GM12878 (cell line): Measurements from ENCODE around the gene SHLD1. TPM values are rescaled to one million over a fixed set of nuclear protein-coding genes. Genes with fewer than 3 reads are reported as not detected.

Experiments used
- ATAC-seq: fragments of 200-7000 bp; cut with Tn5 transposase; 3 replicates; pipeline ENCODE4 v1.9.1; 2020; ENCODE audit warnings: mild to moderate bottlenecking, moderate library complexity
- BruUV-seq: library from RNA; stranded (reverse); fragments of 400-500 nt; replicated peaks from 2 replicates; lab custom pipeline; 2021; lab: Mats Ljungman, UMichigan
- CTCF ChIA-PET: fragments of 300-600 bp; sonication (Branson Sonifier 250); formaldehyde crosslinking; extraction: SDS; loops from one replicate; lab custom pipeline; 2021; ENCODE audit warnings: inconsistent platforms; lab: Yijun Ruan, JAX
- POLR2A ChIA-PET: fragments of 350-600 bp; formaldehyde crosslinking; extraction: SDS; loops from one replicate; lab custom pipeline; 2021; ENCODE audit warnings: inconsistent platforms; lab: Charles Lee
- RAD21 ChIA-PET: fragments of 300-600 bp; sonication (Branson Sonifier 250); formaldehyde crosslinking; loops from one replicate; lab custom pipeline; 2023; ENCODE audit warnings: antibody characterized with exemption; ENCODE audit not compliant: unreplicated experiment; lab: Charles Lee
- SMC1A ChIA-PET: fragments of 300-600 bp; sonication (Branson Sonifier 250); formaldehyde crosslinking; loops from one replicate; lab custom pipeline; 2023; ENCODE audit not compliant: unreplicated experiment, uncharacterized antibody; lab: Charles Lee
- DNase-seq: peaks from one replicate; pipeline ENCODE4 v3.0.0-alpha.2; 2011; ENCODE audit warnings: low read depth, low spot score
- FAIRE-seq: peaks from 3 replicates; lab custom pipeline; 2011; peaks lifted over from hg19 to GRCh38; lab: Jason Lieb, UNC
- H2AFZ ChIP-seq: 2 replicates; pipeline ENCODE4 v1.6.0; 2011; ENCODE audit warnings: low read depth, low read length, control low read depth; ENCODE audit not compliant: control insufficient read depth
- H3K27ac ChIP-seq: 2 replicates; pipeline ENCODE4 v1.5.1; 2011; ENCODE audit warnings: control low read depth; ENCODE audit not compliant: control insufficient read depth, insufficient read depth
- H3K27me3 ChIP-seq, 2 experiments: replicated peaks in 1 of 2; 2 replicates each; pipeline versions ENCODE4 v1.6.0 to v1.6.1; 2011; ENCODE audit warnings: low read length in 1 of 2; ENCODE audit not compliant: control insufficient read depth in 2 of 2, insufficient read depth in 2 of 2
- H3K36me3 ChIP-seq, 2 experiments: 2 replicates each; pipeline ENCODE4 v1.5.1; 2011; ENCODE audit warnings: low read length in 1 of 2; ENCODE audit not compliant: control insufficient read depth in 2 of 2, insufficient read depth in 2 of 2
- H3K4me1 ChIP-seq: 2 replicates; pipeline ENCODE4 v1.6.1; 2011; ENCODE audit warnings: mild to moderate bottlenecking, low read length, moderate library complexity, mixed read lengths; ENCODE audit not compliant: control insufficient read depth, insufficient read depth
- H3K4me2 ChIP-seq: 2 replicates; pipeline ENCODE4 v1.6.0; 2011; ENCODE audit warnings: control low read depth; ENCODE audit not compliant: control insufficient read depth, insufficient read depth
- H3K4me3 ChIP-seq: fragments of 200-600 bp; sonication (generic); 2 replicates; pipeline ENCODE4 v1.5.1; 2016
- H3K79me2 ChIP-seq: 2 replicates; pipeline ENCODE4 v1.6.0; 2011; ENCODE audit warnings: low read length; ENCODE audit not compliant: control insufficient read depth, insufficient read depth
- H3K9ac ChIP-seq: 2 replicates; pipeline ENCODE4 v1.8.0; 2011; ENCODE audit warnings: low read length, control low read depth, mixed read lengths; ENCODE audit not compliant: control insufficient read depth, insufficient read depth
- H3K9me3 ChIP-seq: replicated peaks from 3 replicates; pipeline ENCODE4 v1.5.1; 2011; ENCODE audit warnings: mild to moderate bottlenecking, low read length; ENCODE audit not compliant: control insufficient read depth, insufficient read depth
- H4K20me1 ChIP-seq: 2 replicates; pipeline ENCODE4 v1.6.0; 2011; ENCODE audit not compliant: control insufficient read depth, insufficient read depth
- ATF7 ChIP-seq: fragments of 450-650 bp; IDR thresholded peaks from 2 replicates; pipeline ENCODE4 v1.6.1; 2016; ENCODE audit warnings: low read depth, mild to moderate bottlenecking
- BCL11A ChIP-seq: IDR thresholded peaks from 2 replicates; pipeline ENCODE4 v1.6.1; 2011; ENCODE audit warnings: low read depth, low read length
- DPF2 ChIP-seq: fragments of 450-650 bp; IDR thresholded peaks from 2 replicates; pipeline ENCODE4 v1.6.1; 2017; ENCODE audit warnings: mild to moderate bottlenecking
- GABPA ChIP-seq: IDR thresholded peaks from 2 replicates; pipeline ENCODE4 v1.6.1; 2014; ENCODE audit warnings: antibody characterized with exemption, low read depth, mild to moderate bottlenecking, inconsistent platforms
- MAX ChIP-seq: IDR thresholded peaks from 2 replicates; pipeline ENCODE4 v1.6.1; 2012; ENCODE audit warnings: low read depth, low read length, improper control_type of control experiment
- MXI1 ChIP-seq: fragments of 150-350 bp; IDR thresholded peaks from 2 replicates; pipeline ENCODE4 v1.6.1; 2011; ENCODE audit warnings: low read depth, mild to moderate bottlenecking, inconsistent platforms, low read length, improper control_type of control experiment
- NR2F1 ChIP-seq: fragments of 450-650 bp; conservative IDR thresholded peaks from 2 replicates; pipeline ENCODE4 v1.6.1; 2017; ENCODE audit warnings: mild to moderate bottlenecking
- POU2F2 ChIP-seq: IDR thresholded peaks from 3 replicates; pipeline ENCODE4 v1.6.1; 2011; ENCODE audit warnings: low read depth, mild to moderate bottlenecking, low read length, borderline replicate concordance
- SMAD5 ChIP-seq: IDR thresholded peaks from 2 replicates; pipeline ENCODE4 v1.6.1; 2016; ENCODE audit warnings: antibody characterized with exemption, low read depth
- SREBF1 ChIP-seq: IDR thresholded peaks from 2 replicates; pipeline ENCODE4 v1.6.1; 2012; ENCODE audit warnings: mild to moderate bottlenecking, low read length
- TARDBP ChIP-seq: IDR thresholded peaks from 2 replicates; pipeline ENCODE4 v1.6.1; 2016; ENCODE audit warnings: borderline replicate concordance
- ZNF384 ChIP-seq: IDR thresholded peaks from 2 replicates; pipeline ENCODE4 v1.6.1; 2012; ENCODE audit warnings: low read depth, mild to moderate bottlenecking, low read length, improper control_type of control experiment, borderline replicate concordance
- WGBS: methylation state at CpG from one replicate; pipeline ENCODE4 v1.1.6; 2016; ENCODE audit warnings: low lambda C conversion rate; ENCODE audit not compliant: insufficient replicate concordance, insufficient coverage; ENCODE audit errors: missing lambda C conversion rate; 5-methylcytosine and 5-hydroxymethylcytosine counted together
- in situ Hi-C: fragments of 300-500 bp; cut with MboI; formaldehyde crosslinking; loops from 9 replicates; pipeline ENCODE4 v1.14.3; 2018; ENCODE audit warnings: mixed read lengths
- intact Hi-C: fragments of 100-400 bp; cut with micrococcal nuclease; formaldehyde crosslinking; loops from one replicate; pipeline ENCODE4 v1.14.2; 2022; ENCODE audit not compliant: unreplicated experiment
- polyA plus RNA-seq, 11 experiments: library from polyadenylated mRNA; depleted of rRNA in 4 of 11; unstranded in 6 of 11; stranded (reverse) in 5 of 11; fragments of >200 nt; fragmentation: Nextera tagmentation in 4 of 11; fragmentation: Illumina TruSeq in 1 of 11; extraction: Ambion mirVana in 4 of 11; extraction: Trizol in 1 of 11; gene quantifications; 1 replicate in 1 of 11; 2 replicates in 10 of 11; pipeline versions ENCODE4 v1.2.1 to v1.2.3, GENCODE V29; 2011 to 2016; ENCODE audit warnings: inconsistent platforms in 2 of 11, missing spikeins in 2 of 11, low read depth in 1 of 11
- total RNA-seq, 4 experiments: library from RNA; depleted of rRNA in 3 of 4; stranded (reverse); fragments of >200 nt in 3 of 4; fragmentation: Illumina TruSeq in 1 of 4; extraction: Trizol in 1 of 4; gene quantifications; 2 replicates each; pipeline versions ENCODE4 v1.2.1 to v1.2.3, GENCODE V29; 2013 to 2021
- TF ChIP-seq, protein P1 (sequence below): fragments of 450-650 bp; IDR thresholded peaks from 2 replicates; pipeline ENCODE4 v1.6.1; 2016; ENCODE audit warnings: mild to moderate bottlenecking
- TF ChIP-seq, protein P2 (sequence below): IDR thresholded peaks from 2 replicates; pipeline ENCODE4 v1.6.1; 2011; ENCODE audit warnings: borderline replicate concordance, low read depth, mild to moderate bottlenecking, moderate library complexity, mixed read lengths, low read length; ENCODE audit not compliant: insufficient read depth; ENCODE audit errors: extremely low read length
- TF ChIP-seq, protein P3 (sequence below): IDR thresholded peaks from 2 replicates; pipeline ENCODE4 v1.6.1; 2011; ENCODE audit warnings: mild to moderate bottlenecking, low read depth, low read length, moderate library complexity; ENCODE audit not compliant: insufficient replicate concordance
- TF ChIP-seq, protein P4 (sequence below): fragments of 450-650 bp; IDR thresholded peaks from 2 replicates; pipeline ENCODE4 v1.6.1; 2018; ENCODE audit warnings: mild to moderate bottlenecking, low read depth, moderate library complexity; ENCODE audit not compliant: partially characterized antibody

SHLD1 gene
- total and polyA plus RNA-seq, 10 of the 15 experiments (the other 5 are each of a cell fraction or from before 2014, with no cell fraction given): 10.8 to 70.9 (median 25.4) TPM

DNA sequence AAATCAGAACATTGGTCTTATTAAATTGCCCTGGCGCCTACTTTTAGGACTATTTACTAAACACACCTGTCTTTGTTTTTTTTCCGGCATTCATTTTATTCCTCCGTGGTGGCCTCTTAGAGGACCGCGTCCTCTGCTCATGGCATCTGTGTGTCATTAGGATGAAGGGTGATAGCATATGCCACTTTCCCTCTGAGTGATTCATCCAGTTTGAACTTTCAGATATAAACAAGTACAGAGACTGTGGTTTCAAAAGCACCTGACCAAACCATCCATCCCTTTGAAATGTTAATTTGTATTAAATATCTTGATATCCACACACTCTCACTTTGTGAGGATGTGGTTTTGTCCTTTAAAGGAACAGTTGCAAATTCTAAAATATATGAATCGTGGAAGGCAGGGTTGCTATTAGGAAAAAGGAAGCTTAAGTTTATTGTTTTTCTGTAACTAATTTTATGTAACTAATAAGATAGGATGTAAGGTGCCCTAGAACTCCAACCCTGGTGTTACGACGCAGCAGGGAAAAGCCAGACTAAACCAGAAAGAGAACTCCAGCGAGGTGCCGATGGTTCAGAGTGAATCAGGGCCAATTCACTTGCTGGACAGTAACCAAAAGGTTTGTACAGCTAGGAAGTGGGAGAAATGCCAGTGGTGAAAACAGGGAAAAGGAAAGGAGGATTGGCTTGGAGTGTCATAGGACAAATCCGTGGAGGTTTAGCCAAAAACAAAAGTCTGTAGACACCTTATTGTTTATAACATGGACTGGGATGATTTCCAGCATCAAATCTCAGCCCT is 98.7 kb downstream of the SHLD1 start (continued):
- no peak for TF ChIP-seq GABPA
- TF ChIP-seq NR2F1: peak; percentile 40; the same call in 1 of the 2 replicates
- TF ChIP-seq MXI1: no peak

DNA sequence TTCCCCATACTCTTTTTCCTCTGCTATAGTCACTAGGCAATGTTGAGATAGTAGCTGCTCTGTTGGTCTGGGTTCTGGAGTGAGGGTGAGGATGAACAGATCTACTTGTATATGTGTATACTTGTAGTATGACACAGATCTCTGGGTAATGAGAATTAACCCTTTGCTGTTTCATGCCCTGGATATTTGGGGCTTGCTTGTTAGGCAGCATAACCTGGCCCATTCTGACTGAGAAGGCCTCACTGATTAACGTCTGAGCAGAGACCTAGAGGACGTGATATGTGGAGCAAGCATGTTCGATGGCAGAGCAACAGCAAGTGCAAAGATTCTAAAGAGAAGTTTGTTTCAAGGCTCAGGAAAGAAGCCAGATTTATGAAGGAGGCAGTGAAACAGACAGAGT is 105.7 kb downstream of the SHLD1 start:
- Histone ChIP-seq H3K4me3 (no peak overlapping the region), H3K27ac (no peak overlapping the region), H3K4me1 (no peaks in the 10 kb centered on the region), H3K79me2 (no peaks in the 10 kb centered on the region), H3K9me3 (no peaks in the 10 kb centered on the region), H3K27me3 (no peaks in the 10 kb centered on the region), H3K9ac (no peak overlapping the region), H4K20me1 (no peaks in the 10 kb centered on the region), H2AFZ (no peak overlapping the region), H3K36me3 (no peaks in the 10 kb centered on the region), H3K4me2 (no peak overlapping the region)
- FAIRE-seq (no peak), DNase-seq (no peak), ATAC-seq (no peak)
- RAD21 ChIA-PET: no interaction called here
- intact Hi-C loops (no loop called here), in situ Hi-C loops (no loop called here)
- CTCF ChIA-PET: no interaction called here
- POLR2A ChIA-PET: no interaction called here
- BruUV-seq: no TSS peak
- SMC1A ChIA-PET: no interaction called here
- 93% methylated on average over 3 of the region's 3 CpGs for WGBS
- TF ChIP-seq SREBF1 (no peak), DPF2 (no peak), SMAD5 (no peak), POU2F2 (no peak), MAX (no peak), ATF7 (no peak), TARDBP (no peak), BCL11A (no peak), ZNF384 (no peak)
- TF ChIP-seq, protein P1, sequence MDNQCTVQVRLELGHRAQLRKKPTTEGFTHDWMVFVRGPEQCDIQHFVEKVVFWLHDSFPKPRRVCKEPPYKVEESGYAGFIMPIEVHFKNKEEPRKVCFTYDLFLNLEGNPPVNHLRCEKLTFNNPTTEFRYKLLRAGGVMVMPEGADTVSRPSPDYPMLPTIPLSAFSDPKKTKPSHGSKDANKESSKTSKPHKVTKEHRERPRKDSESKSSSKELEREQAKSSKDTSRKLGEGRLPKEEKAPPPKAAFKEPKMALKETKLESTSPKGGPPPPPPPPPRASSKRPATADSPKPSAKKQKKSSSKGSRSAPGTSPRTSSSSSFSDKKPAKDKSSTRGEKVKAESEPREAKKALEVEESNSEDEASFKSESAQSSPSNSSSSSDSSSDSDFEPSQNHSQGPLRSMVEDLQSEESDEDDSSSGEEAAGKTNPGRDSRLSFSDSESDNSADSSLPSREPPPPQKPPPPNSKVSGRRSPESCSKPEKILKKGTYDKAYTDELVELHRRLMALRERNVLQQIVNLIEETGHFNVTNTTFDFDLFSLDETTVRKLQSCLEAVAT: no peak
- TF ChIP-seq, protein P2, sequence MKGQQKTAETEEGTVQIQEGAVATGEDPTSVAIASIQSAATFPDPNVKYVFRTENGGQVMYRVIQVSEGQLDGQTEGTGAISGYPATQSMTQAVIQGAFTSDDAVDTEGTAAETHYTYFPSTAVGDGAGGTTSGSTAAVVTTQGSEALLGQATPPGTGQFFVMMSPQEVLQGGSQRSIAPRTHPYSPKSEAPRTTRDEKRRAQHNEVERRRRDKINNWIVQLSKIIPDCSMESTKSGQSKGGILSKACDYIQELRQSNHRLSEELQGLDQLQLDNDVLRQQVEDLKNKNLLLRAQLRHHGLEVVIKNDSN: no peak
- TF ChIP-seq, protein P3, sequence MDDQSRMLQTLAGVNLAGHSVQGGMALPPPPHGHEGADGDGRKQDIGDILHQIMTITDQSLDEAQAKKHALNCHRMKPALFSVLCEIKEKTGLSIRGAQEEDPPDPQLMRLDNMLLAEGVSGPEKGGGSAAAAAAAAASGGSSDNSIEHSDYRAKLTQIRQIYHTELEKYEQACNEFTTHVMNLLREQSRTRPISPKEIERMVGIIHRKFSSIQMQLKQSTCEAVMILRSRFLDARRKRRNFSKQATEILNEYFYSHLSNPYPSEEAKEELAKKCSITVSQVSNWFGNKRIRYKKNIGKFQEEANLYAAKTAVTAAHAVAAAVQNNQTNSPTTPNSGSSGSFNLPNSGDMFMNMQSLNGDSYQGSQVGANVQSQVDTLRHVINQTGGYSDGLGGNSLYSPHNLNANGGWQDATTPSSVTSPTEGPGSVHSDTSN: no peak
- TF ChIP-seq, protein P4, sequence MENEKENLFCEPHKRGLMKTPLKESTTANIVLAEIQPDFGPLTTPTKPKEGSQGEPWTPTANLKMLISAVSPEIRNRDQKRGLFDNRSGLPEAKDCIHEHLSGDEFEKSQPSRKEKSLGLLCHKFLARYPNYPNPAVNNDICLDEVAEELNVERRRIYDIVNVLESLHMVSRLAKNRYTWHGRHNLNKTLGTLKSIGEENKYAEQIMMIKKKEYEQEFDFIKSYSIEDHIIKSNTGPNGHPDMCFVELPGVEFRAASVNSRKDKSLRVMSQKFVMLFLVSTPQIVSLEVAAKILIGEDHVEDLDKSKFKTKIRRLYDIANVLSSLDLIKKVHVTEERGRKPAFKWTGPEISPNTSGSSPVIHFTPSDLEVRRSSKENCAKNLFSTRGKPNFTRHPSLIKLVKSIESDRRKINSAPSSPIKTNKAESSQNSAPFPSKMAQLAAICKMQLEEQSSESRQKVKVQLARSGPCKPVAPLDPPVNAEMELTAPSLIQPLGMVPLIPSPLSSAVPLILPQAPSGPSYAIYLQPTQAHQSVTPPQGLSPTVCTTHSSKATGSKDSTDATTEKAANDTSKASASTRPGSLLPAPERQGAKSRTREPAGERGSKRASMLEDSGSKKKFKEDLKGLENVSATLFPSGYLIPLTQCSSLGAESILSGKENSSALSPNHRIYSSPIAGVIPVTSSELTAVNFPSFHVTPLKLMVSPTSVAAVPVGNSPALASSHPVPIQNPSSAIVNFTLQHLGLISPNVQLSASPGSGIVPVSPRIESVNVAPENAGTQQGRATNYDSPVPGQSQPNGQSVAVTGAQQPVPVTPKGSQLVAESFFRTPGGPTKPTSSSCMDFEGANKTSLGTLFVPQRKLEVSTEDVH: no peak
